Measurements from ENCODE around the gene UBASH3A.

UBASH3A gene

DNA sequence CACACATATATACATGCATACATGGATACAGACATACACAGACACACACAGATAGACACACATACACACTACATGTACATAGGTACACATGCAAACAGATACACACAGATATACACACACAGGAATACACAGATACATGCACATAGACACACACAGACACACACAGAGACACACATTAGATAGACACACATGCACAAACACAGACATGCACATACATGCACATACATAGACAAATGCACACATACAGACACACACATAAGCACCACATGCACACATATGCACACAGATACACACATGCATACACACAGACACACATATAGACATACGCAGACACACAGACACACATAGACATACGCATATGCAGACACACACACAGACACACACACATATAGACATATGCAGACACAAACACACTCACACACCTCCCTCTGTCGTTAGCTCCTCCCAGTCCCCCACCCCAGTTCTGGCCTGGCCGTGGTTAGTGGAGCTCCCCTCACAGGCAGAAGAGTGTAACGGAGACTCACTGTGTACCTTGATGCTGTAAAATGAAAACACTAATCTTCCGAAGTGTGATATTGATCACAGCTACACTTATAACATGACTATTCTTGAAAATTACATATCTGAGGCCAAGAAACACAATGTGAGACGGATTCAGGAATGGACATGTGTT is 7.6 kb downstream of the UBASH3A start:
- DNase-seq (ENCODE audit: low read depth) = no peak

DNA sequence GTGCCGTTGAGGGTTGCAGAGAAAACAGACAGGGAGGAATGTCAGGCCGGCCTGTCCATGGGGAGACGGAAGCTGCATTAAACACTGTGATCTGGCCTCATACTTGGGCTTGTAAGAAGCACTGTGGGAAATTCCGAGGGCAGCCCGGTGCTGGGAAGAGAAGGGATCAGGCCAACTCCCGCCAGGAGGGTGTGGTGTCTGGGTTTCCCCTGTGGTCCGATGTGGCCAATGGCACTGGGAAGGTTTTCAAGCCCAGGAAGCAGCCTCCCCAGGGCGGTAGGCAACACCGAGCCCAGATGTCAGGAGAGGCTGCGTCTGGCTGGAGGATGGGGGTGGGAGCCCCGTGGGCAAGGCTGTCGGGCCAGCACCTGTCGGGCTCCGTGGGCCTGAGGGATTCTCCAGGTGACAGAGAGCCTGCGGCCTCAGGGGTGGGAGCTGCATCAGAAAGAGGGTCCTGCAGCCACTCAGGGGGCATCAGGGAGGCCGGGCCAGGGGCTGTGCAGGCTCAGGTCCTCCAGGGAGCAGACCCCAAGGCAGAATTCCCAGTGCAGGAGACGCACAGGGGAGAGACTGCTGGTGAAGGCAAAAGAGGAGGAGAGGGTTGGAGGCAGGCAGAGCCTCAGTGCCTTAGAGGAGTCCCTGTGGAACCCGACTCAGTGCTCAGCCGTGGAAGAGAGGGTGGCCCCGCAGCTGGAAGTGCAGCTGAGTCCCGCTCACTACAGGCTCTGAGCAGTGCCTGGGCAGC is 8.4 kb downstream of the UBASH3A start:
- DNase-seq (ENCODE audit: low read depth) = no peak

DNA sequence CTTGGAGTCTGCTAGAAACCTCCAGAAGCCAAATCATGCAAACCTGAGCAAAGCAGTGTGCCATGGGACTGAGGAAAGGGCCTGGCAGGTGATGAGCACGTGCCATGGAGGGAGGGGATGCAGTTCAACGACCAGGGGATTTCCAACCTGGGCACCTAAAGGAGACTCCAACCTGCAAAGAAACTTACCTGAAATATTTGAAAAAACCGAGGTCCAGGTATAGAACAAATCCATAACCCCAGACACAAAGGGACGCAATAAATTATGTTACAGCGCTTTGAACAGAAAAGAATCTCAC is 8.9 kb downstream of the UBASH3A start:
- DNase-seq (ENCODE audit: low read depth) = no peak

DNA sequence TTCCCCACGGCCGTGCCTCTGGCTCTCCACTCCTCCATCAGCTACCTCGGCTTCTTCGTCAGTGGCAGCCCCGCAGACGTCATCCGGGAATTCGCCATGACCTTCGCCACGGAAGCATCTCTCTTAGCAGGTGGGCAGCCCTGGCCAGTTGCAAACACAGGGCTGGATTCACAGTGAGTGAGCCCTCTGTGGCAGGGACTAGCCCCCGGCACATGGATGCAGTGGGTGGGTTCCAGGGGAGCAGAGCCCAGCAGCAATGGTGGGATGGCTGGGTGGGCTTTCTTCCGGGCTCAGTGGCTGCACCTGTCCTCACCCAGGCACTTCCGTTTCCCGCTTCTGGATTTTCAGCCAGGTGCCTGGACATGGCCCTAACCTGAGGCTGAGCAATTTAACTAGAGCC is 9.4 kb downstream of the UBASH3A start:
- no peak for DNase-seq (ENCODE audit: low read depth)

DNA sequence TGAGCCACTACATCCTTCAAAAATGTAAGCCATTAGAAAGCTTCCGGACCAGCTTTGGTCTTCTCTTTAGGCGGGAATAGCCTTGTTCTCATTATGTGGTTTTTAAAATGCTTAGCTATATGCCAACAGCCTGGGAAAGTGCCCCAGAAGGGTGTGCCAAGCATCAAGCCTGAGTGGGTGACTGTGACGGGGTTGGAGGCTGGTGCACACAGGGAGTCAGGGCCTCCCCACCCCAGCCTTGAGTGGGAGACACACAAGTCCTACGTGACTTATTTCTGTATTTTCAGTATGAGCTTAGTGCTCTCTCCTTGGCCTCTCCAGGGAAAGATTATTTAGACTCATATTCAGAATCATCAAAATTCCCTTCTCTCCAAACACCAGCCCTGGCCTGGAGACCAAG is 9.8 kb downstream of the UBASH3A start:
- DNase-seq (ENCODE audit: low read depth) = no peak

DNA sequence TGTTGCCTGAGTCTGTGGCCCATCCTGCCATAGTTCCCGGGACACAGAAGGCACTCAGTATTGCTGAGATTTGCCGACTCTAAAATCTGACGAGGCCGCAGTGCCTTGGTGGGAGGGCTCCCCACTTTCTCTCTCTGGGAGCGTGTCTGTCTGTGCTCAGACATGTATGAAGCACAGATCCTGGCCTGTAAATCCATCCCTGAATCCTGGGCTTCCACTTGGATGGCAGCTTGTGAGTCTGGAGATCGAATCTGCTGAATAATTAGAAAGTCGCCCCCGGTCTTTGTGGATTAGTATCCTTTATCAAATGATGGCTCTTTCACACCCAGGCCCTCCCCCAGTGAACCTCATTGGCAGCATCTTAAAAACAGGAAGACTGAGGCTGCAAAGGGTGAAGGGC is 10.4 kb downstream of the UBASH3A start:
- no peak for DNase-seq (ENCODE audit: low read depth)

DNA sequence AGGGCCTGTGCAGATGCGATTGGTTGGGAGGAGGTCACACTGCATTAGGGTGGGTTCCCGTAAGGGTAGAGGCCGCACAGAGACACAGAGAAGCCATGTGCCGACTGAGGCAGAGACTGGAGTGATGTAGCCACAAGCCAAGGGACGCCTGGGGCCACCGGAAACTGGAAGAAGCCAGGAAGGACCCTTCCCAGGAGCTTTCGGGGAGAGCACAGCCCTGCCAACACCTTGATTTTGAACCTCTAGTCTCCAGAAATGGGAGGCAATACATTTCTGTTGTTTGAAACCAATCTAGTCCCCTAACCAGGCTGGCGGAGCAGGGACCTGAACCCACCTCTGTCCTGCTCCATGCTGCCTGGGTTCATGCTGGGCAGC is 10.8 kb downstream of the UBASH3A start:
- DNase-seq (ENCODE audit: low read depth) = no peak

DNA sequence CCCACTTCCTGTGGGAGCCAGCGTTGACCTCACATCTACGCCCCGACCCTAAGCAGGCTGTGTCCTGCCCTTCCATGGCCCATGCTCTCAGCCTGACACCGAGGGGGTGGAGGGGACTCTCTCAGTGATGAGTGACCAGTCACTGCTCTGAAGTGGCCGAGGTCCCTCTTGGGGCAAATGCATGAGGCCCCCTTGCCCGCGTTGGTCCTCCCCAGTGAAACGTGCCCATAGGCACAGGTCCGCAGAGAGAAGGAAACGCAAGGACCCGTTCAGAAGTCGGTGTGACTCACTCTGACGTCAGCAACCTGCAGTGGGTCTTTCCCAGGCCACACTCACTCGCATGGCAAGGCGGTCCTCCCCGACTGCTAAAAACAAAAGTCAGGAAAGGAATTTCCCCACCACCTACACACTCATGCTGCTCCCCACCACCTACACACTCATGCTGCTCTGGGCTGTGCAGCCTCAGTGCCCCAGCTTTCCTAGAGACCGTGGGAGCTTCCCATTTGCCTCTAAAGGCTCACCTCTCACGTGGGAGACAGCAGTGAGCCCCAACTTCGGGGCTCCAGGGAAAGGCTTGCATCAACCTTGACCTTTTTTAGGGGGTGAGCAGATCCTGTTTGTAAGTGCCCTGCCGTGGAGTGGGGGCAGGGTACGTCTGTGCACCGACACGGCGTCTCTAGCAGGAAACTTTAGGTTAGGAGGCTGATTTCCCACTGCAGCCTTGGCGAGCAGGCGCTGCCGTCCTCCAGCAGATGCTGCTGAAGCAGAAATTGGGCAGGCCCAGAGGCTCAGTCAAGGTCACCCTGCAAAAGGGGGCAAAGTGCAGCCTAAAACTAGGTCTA is 11.4 kb downstream of the UBASH3A start:
- peak; percentile 75 for DNase-seq (ENCODE audit: low read depth)

DNA sequence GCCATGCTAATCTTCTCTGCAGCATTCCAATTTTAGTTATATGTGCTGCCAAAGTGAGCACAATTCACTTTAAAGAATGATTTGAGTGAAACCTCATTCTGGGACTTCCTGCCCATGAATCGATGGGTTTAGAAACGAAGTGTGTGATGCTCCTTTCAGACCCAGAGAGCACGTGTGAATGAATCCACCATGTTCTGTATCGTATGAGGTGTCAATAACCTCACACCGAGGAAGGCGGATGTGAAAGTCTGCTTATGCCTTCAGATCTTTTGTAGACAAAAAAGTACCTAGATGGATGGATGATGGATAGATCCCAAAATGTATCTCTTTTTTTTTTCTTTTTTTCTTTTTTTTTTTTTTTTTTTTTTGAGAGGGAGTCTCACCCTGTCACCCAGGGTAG is 13.8 kb downstream of the UBASH3A start:
- no peak for DNase-seq (ENCODE audit: low read depth)

DNA sequence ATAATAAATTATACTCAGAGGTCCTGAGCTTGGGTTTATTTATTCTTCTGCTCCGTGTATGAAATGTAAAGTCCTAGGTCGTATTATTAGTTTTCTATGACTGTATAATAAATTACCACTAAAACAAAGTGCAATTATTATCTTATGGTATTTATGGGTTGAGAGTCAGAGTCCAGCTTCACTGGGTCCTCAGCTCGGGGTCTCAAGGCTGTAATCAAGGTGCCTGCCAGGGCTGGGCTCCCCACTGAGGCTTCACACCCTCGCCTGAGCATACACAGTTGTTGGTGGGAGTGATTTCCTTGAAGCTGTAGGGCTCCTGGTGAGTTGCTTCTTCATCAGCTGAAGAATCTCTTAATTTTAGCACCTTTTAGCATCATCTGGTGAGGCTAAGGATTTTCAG is 15.2 kb downstream of the UBASH3A start:
- DNase-seq (ENCODE audit: low read depth) = no peak

DNA sequence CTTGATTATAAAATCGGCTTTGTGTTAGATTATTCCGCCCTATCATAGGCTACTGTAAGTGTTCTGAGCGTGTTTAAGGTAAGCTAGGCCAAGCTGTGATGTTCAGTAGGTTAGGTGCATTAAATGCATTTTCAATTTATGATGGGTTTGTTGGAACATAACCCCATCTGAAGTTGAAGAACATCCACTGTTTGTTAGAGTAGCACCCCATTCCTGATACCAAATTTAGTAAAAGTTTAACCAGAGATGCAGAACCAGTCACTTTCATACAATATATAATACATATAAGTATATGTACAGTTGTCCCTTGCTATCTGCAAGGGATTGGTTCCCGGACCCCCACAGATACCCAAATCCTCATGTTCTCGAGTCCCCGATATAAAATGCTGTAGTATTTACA is 16.1 kb downstream of the UBASH3A start:
- DNase-seq (ENCODE audit: low read depth) = no peak

DNA sequence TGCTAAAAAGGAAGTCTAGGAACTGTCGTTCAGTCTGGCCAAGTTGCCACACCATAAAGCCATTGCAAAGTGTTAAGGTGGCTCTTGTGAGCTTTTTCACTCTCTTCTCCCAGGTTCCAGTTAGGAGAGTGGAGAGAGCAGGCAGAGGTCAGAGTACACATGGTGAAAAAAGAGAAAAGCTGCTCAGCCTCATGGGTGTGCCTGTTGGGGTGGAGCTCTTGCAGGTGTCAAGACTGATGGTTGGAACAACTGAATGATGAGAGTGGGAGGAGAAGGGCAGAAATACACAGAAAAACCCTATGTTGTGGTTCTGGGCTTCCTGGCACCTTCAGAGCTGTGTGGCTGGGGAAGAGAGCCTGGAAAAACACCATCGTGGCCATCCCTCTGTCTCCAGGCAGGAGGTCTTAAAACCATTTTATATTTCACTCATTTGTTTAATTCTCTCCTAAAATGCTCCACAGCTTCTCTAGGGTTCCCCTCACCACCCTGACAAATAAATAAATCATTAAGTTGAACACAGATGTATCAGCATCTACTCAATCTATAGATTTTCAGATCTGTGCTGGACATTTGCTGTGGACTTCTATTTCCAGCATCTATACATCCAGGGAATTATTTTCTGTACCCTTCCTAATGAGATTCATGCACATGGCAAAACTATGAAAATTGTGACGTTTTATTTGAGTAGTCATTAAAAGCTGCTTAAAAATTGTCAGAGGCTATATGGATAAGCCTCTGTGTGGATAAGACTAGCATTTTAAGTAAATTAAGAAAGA is 17.5 kb downstream of the UBASH3A start:
- no peak for DNase-seq (ENCODE audit: low read depth)

DNA sequence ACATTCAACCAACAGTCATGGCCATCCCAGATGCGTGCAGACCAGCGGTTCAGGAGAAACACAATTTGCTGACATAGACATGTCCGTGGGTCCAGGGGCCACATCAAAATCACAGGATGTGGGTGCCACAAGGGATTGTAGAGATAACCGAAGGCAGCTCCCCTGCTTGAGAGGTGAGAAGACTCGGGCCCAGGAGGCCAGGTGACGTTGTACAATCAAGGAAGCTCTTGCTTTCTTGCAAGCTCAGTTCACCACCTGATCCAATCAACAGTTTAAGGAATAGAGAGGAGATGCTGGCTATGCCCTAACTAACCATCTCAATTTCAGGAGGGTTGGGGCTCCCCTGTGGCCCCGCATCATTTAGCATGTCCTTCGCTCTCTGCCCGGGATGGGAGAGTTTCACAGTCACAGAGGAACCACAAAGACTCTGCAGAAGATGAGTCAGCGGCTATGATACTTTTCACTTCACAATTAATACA is 19.5 kb downstream of the UBASH3A start:
- no peak for DNase-seq (ENCODE audit: low read depth)

DNA sequence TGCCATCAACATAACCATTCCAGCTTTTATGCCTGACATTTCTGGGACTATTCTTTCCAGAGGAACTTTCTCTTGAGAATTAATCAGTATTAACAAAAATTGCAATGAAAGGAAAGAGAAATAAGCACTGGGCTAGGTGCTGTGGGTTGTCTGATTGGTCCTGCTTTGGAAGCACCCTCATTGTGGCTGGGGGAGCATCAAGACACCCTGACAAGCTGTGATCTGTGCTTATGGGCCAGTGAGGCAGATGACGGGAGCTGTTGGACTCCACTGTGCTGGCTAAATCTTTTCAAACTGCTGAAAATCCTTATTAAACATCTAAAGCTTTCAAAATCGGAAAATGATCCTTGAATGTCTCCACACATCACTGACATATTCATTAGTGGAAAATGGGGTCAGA is 20.0 kb downstream of the UBASH3A start:
- no peak for DNase-seq (ENCODE audit: low read depth)

DNA sequence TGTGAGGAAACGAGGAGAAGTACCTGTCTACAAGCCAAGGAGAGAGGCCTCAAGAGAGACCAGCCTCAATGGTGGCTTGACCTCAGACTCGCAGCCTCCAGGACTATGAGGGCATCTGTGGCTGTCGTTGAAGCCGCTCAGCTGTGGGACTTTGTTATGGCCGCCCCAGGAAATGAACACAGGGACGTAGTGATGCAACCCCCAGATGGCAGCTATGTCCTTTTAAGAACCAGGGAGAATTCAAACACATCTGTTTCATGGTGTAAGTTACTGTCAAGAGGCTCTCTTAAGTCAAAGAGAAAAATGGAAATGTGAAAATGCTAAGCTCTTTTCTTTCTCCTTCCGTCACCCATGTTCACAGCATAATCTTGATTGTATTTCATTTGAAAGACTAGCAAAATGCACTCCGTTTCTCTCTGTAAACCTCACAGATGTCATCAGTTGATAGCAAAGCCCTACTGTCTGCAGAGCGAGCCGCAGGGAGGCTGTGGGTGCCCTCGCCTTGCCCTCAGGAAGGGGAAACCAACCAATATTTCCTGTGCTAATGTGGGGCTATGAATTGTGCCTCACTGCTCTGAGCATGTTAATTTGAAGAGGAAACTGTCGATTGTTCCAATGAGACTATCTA is 21.3 kb downstream of the UBASH3A start:
- peak; percentile 64 for DNase-seq (ENCODE audit: low read depth)

DNA sequence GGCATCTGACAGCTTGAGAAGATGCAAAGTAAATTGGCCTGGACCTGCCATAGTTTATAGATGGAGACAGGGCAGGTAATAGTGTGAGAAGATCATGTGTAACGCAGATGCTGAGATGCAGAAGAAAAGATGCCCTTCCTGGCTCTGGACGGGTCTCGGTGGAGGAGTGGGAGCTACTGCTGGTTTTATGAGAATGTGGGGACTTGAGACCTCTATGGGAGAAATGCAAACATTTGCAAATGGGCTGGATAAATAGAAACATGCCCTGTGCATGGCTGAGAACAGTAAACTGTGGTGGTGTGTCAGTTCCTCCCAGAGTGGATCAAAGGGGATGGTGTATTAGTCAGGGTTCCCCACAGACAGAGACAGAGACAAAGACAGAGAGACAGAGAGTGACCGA is 21.9 kb downstream of the UBASH3A start:
- DNase-seq (ENCODE audit: low read depth) = no peak

DNA sequence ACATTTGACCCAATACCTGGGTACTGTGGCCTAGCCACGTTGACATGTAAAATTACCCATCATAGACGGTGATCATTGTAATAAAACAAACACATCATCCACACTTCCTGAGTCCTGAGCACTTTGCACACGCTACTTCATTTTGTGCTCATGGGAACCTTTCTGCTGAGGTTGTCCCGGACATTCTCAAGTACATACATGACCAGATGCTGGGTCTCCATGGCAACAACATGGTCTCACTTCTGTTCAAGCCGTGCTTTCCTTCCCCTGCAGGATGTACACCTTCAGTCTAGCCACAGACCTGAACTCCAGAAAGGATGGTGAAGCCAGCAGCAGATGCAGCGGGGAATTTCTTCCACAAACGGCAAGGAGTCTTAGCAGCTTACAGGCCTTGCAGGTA is 22.7 kb downstream of the UBASH3A start:
- DNase-seq (ENCODE audit: low read depth) = no peak

DNA sequence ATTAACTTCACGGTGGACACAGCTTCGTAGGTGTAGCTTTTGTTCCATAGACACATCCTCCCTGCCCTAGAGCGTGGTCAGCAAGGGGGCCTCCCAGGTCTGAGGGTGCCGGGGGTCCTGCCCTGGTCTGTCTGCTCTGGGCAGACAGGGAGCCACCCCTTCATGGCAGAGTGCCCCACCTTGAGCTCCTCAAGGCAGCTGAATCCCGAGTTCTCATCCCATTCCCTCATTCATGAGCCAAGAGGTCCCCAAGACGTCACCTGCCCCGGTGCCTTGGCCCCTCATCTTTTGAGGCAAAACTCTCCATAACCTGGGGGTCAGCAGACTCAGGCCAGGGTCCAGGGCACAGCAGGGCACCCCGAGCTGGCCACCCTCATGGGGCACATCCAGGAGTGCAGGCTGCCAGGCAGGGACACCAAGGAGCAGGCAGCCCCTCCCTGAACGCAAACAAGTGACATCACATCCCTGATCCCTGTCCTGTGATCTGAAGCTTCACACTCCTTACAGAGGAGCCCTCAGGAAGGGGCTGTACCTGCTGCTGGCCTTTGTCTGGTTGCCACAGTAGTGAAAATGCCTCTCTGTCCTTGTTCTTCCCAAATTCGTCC is 23.3 kb downstream of the UBASH3A start:
- DNase-seq (ENCODE audit: low read depth) = no peak

DNA sequence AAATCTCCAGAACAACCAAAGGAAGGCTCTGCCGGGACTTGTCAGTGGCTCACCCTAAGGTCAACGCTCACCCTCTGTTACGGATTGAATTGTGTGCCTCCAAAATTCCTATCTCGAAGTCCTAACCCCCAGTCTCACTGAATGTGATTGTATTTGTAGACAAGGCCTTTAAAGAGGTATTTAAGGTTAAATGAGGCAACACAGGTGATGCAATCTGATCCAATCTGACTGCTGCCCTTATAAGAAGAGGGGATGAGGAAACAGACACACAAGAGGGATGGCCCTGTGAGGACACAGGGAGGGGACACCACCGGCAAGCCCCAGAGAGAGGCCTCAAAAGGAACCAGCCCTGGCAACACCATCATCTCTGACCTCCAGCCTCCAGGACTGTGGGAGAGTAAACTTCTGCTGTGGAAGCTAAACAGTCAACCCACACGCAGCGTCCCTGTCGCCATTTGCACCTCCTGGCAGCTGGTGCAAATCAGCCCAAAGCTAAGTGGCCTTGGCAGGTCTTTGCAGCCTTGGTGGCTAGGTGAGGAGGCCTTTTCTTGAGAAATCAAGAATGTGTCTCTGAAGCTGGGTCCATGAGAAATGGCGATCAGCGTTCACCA is 24.2 kb downstream of the UBASH3A start:
- DNase-seq (ENCODE audit: low read depth) = no peak

DNA sequence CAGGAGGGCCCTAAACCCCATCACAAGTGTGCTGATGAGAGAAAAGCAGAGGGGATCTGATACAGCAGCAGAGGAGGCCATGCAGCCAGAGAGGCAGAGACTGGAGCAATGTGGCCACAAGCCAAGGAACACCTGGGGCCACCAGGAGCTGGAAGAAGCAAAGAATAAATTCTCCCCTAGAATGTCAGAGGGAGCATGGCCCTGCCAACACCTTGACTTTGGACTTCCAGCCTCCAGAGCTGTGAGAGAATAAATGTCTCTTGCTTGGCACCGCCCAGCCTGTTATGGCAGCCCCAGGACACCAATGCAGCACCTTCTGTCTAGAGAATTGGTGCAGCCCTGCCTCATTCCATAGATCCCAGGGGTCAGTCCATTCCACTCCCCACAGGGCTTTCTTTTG is 25.3 kb downstream of the UBASH3A start:
- no peak for DNase-seq (ENCODE audit: low read depth)

DNA sequence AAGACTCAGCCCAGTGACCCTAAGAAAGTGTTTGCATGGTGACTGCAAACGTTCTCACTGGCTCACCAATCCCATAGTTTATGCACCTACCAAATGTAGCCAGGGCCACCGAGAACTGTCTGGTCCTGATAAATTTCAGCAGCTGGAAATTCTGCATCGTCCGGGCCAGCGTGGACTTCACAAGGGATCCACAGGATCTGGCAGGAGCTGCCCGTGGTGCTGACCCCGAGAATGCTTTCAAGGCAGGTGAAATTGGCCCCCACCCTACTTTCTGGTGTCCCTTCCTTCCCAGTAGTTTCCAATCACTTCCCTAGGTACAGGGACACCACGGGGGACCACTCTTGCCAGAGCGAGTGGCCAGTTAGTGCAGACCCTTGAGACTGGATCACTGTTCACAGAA is 26.2 kb downstream of the UBASH3A start:
- DNase-seq (ENCODE audit: low read depth) = no peak
